Measurements from ENCODE around the gene LRRC9.
A peak's percentile ranks its signal among the peaks of the same experiment; 100 is the strongest.

The LRRC9 gene

DNA sequence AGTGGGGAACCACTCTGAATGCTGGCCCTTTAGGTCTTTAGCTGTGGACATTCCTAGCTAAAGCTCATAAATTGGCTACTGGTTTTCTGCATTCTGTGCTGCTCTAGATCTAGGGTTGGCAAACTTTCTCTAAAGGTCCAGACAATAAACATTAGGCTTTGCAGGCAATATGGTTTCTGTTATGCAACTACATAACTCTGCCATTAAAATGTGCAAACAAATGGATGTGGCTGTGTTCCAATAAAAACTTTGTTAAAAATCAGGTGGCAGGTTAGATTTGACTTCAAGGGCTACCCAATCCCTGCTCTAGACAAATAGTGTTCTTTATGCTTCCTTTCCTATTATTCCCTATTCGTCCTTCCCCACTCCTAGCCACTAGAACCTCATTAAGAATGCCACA, 6.8 kb upstream of the LRRC9 start:
- Histone ChIP-seq H3K36me3 (no peaks in the 10 kb centered on the region), H3K4me3 (ENCODE audit: low read depth in 1 of 2, low read length in 1 of 2) (no peak overlapping the region), H3K27ac (no peak overlapping the region), H3K27me3 (peaks cover 35% of the 10 kb centered on the region), H3K4me1 (ENCODE audit: control insufficient read depth in 1 of 2, insufficient read depth in 1 of 2, low read depth in 1 of 2, low read length in 1 of 2) (no peaks in the 10 kb centered on the region), H3K9me3 (no peaks in the 10 kb centered on the region)
- no peak for TF ChIP-seq CTCF (IDR thresholded peaks at IDR 0.05)

GRCh38 chr14:59918824-59919569, 947 bp upstream of the LRRC9 start:
- no peak for TF ChIP-seq CTCF (IDR thresholded peaks at IDR 0.05)
- Histone ChIP-seq H3K27me3 (peaks cover 60% of the 10 kb centered on the region), H3K27ac (no peak overlapping the region), H3K36me3 (no peaks in the 10 kb centered on the region), H3K9me3 (no peaks in the 10 kb centered on the region), H3K4me3 (ENCODE audit: low read depth in 1 of 2, low read length in 1 of 2) (peak overlapping the region; percentile 35 to 45), H3K4me1 (ENCODE audit: control insufficient read depth in 1 of 2, insufficient read depth in 1 of 2, low read depth in 1 of 2, low read length in 1 of 2) (peaks cover 16 to 17% of the 10 kb centered on the region in 2 experiments)

GRCh38 chr14:59920378-59920683, 387 bp downstream of the LRRC9 start:
- Histone ChIP-seq H3K27ac (no peak overlapping the region), H3K9me3 (no peaks in the 10 kb centered on the region), H3K4me3 (ENCODE audit: low read depth in 1 of 2, low read length in 1 of 2) (peak overlapping the region; percentile 35 to 45), H3K36me3 (no peaks in the 10 kb centered on the region), H3K27me3 (peaks cover 56% of the 10 kb centered on the region), H3K4me1 (ENCODE audit: control insufficient read depth in 1 of 2, insufficient read depth in 1 of 2, low read depth in 1 of 2, low read length in 1 of 2) (peaks cover 16 to 17% of the 10 kb centered on the region in 2 experiments)
- TF ChIP-seq CTCF (IDR thresholded peaks at IDR 0.05): no peak

DNA sequence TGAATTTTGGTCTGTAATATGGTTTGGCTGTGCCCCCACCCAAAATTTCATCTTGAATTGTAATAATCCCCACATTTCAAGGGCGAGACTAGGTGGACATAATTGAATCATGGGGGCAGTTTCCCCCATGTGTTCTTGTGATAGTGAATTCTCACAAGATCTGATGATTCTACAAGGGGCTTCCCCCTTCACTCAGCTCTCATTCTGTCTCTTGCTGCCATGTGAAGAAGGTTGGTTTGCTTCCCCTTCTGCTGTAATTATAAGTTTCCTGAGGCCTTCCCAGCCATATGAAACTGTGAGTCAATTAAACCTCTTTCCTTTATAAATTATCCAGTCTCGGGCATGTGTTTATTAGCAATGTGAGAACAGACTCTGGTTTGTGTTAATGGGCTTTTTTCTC, 5.9 kb downstream of the LRRC9 start:
- Histone ChIP-seq H3K36me3 (no peaks in the 10 kb centered on the region), H3K4me3 (ENCODE audit: low read depth in 1 of 2, low read length in 1 of 2) (no peak overlapping the region), H3K27ac (no peak overlapping the region), H3K27me3 (peaks cover 7% of the 10 kb centered on the region), H3K4me1 (ENCODE audit: control insufficient read depth in 1 of 2, insufficient read depth in 1 of 2, low read depth in 1 of 2, low read length in 1 of 2) (no peaks in the 10 kb centered on the region), H3K9me3 (no peaks in the 10 kb centered on the region)
- TF ChIP-seq CTCF (IDR thresholded peaks at IDR 0.05): no peak

DNA sequence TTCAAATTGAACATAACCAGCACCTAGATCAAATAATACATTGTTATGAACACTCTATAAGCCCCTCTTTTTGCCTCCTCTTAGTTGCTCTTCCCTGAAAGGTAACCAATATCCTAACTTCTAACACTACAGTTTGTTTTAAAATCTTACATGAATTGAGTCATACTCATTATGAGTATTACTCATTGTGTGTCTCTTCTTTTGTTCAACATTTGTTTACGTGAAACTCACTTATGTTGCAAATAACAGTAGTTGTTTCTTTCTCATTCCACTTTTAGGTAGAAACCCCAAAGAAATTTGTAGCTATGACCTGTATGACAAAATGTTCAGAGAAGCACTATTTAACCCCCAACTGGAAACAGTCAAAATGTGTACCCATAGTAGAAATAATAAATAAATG, 6.6 kb downstream of the LRRC9 start:
- H3K9me3 ChIP-seq: no peaks in the 10 kb centered on the region
- no peak for TF ChIP-seq CTCF (IDR thresholded peaks at IDR 0.05)
- no peaks in the 10 kb centered on the region for H3K36me3 ChIP-seq
- no peaks in the 10 kb centered on the region for H3K4me1 ChIP-seq (ENCODE audit: control insufficient read depth in 1 of 2, insufficient read depth in 1 of 2, low read depth in 1 of 2, low read length in 1 of 2)
- H3K27ac ChIP-seq: no peak overlapping the region
- no peak overlapping the region for H3K4me3 ChIP-seq (ENCODE audit: low read depth in 1 of 2, low read length in 1 of 2)
- no peaks in the 10 kb centered on the region for H3K27me3 ChIP-seq

Data from neutrophil (primary cell).